Activated CD8-positive, alpha-beta memory T cell treated with anti-CD3 and anti-CD28 coated beads, Interleukin-2, amount 50 U/mL, for 24 hours (primary cell): Measurements from ENCODE around the gene TUBGCP4.
"Not testable (repeated sequence)": the region's sequence is repeated elsewhere in the genome, so short reads cannot be mapped to it uniquely, and the experiment has no call there.

ENCODE experiments used
- DNase-seq: peaks from one replicate; pipeline ENCODE4 v3.0.0-alpha.2; 2020; ENCODE audit errors: extremely low read depth

Gene TUBGCP4, protein sequence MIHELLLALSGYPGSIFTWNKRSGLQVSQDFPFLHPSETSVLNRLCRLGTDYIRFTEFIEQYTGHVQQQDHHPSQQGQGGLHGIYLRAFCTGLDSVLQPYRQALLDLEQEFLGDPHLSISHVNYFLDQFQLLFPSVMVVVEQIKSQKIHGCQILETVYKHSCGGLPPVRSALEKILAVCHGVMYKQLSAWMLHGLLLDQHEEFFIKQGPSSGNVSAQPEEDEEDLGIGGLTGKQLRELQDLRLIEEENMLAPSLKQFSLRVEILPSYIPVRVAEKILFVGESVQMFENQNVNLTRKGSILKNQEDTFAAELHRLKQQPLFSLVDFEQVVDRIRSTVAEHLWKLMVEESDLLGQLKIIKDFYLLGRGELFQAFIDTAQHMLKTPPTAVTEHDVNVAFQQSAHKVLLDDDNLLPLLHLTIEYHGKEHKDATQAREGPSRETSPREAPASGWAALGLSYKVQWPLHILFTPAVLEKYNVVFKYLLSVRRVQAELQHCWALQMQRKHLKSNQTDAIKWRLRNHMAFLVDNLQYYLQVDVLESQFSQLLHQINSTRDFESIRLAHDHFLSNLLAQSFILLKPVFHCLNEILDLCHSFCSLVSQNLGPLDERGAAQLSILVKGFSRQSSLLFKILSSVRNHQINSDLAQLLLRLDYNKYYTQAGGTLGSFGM

GRCh38 chr15:43370975-43371974 lies at the start of gene TUBGCP4, which contains the start of gene ZSCAN29:
TUBGCP4 (plus strand) TSS chr15:43371101; CDS start chr15:43371355, 254 bp downstream.
ZSCAN29 (minus strand) TSS chr15:43371043; CDS start chr15:43369913, 1,130 bp downstream.
- DNase-seq = peak; percentile 44

DNA sequence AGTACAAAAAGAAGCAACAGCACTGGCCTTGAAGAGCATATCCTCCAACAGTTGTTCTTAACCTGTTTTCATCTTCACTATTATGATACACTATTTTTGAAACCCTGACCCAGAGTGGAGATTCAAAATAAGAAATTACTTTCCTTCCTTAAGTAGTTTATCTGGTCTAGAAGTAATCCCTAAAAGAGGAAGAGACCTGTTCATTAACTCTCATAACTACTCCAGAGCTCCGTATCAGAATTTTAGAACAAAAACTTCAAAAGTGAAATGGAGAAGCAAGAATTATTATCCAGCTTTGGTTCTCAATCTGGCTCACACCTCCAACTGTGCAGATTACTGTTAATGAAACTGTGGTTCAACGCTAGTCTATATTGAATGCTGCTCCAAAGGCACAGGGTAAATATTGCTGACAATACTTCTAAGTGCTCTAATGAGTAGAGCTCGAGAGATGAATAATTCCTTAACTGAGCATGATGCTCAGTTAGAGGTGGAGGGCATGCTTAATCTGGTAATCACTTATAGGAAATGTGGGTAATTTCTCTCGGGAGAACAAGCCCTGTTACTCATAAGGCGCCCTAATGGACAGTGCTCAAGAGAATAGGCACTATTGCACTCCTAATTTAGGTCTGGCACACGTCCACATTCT lies 45.7 kb upstream of the TUBGCP4 start:
- no peak for DNase-seq

- DNase-seq = no peak
These were observed 41.5 kb upstream of the TUBGCP4 start for GRCh38 chr15:43329217-43329959.

DNA sequence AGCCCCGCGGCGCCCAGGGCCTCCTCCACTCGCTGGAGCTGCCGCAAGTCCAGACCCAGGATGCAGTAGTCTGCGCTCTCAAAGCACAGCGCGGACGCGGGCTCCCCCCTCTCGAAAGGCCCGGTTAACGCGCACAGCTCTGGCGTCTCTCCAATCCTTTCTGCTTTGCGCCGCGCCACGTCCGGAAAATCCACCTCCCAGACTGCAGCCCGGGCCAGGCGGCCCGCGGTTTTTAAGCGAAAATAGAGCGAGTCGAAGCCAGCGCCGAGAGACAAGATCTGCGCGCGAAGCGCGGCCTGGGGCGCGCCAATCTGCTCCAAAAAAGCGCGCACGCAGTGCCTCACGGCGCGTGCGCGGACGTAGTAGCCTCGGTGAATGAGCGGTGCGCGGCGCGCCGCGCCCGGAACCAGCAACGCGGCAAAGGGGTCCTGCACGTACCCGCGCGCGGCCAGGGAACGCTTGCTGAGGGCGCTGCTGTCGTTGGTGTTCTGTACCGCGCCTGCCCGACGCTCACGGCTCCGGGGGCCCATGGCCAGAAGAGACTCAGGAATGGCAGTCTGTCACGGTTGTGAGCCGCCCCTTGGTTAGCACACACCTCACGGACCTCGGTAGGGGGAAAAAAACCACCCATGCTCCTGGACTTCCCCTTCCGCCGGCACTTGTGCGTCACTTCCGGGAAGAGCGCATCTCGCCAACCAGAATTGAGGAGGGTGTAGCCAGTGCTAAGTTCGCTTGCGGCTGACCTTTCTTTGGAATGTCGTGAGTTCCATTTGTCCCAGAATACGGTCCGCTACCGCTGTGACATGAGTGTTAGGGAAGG lies 40.7 kb upstream of the TUBGCP4 start, which contains the start of gene LCMT2:
TSS of gene LCMT2 (minus strand) at position 614 of the 820 bp plus-strand sequence. CDS start at position 530, 84 bp downstream.
- peak; percentile 81 for DNase-seq

DNA sequence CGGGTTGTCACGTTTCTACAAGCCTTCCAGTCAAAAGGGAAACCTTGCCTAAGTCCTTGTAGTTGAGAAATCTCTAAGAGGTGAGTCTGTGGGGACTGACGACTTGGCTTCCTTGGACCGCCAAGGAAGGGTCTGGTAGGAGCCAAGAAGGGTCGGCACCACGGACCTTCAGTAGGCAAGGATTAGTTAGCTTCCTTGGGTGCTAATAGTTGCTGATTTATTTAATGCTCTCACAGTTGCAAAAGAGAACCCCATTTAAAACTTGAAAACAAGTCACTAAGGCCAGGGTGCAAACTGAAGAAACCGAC lies 40.2 kb upstream of the TUBGCP4 start:
- DNase-seq = no peak

DNA sequence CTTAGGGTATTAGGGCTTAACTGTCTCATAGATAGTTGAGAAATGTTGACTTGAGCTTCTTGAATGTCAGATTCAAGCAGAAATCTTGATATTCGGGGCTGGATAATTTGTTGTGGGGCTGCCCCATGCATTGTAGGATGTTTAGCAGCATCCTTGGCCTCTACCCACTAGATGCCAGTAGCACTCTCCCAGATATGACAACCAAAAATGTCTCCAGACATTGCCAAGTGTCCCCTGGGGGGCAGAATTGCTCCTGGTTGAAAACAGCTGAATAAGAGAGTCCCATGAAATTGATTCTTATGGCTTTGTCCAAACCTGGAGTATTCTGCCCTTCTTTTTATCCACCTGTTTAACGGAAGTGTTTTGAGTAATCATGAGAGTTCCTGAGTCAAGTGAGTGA lies 24.6 kb upstream of the TUBGCP4 start:
- no peak for DNase-seq

- DNase-seq = no peak
These were observed 23.8 kb upstream of the TUBGCP4 start for GRCh38 chr15:43347114-43347513.

DNA sequence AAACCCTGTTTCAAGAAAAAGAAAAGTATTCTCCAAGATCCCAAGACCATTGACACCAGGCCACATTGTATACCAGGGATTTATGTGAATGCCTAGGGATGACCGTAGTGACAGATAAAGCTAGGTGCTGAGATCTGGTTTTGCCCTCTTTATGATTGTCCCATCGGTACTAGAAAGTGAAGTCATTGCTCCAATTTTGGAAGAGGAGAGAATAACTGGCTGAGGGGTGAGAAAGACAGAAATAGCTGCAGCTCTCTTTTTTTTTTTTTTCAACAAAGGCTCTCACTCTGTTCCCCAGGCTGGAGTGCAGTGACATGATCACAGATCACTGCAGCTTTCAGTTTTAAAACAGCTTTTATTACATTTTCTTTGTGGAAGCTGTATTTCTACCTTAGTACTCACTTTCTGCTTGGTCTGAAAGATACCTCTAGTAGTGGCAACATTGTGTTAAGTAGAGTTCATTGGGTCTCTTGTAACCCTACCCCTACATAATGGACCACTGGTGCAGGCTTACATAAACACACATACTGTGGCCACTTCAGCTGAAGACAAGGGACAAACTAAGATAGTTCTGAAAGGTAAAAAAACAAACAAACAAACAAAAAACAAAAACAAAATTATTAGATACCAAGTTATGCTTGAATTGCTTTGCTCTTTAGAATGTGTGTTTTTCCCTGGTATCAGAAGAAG lies 18.1 kb upstream of the TUBGCP4 start:
- DNase-seq = no peak

DNA sequence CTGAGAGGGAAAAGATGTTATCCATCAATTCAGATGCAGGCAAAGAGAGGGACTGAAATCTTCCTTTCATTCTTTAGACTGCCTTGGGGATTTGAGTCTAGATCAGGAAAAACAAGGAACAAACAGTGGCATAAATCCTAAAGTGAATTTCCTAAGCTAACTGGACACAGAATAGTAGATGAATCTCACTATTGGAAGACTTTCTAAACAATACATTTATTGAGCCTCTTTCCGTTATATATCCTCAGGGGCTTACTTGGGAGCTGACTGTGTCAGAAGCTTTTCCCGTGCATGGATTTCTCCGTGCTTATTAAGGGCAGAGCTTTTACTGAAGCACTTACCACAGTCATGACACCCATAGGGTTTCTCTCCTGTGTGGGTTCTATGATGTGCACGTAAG lies 10.1 kb upstream of the TUBGCP4 start:
- DNase-seq = no peak

DNA sequence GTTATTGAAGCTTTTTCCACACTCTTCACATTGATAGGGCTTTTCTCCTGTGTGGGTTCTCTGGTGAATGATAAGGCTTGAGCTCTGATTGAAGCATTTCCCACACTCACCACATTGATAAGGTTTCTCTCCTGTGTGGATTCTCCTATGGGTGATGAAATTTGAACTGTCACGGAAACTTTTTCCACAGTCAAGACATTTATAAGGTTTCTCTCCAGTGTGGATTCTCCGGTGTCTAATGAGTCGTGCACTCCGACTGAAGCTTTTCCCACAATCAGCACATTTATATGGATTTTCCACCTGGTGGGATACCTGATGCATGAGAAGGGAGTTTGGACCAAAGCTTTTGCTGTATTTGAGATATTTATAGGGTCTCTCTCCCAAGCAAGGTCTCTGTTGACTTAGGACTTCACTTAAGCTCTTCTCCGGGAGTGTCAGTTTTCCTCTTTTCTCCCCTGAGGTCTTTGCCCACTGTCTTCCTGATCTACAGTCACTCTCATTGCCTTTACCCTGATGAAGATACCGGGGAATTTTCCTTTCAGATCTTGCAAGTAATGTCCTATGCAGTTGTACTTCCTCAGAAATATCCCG lies 9.5 kb upstream of the TUBGCP4 start:
- DNase-seq = no peak

DNA sequence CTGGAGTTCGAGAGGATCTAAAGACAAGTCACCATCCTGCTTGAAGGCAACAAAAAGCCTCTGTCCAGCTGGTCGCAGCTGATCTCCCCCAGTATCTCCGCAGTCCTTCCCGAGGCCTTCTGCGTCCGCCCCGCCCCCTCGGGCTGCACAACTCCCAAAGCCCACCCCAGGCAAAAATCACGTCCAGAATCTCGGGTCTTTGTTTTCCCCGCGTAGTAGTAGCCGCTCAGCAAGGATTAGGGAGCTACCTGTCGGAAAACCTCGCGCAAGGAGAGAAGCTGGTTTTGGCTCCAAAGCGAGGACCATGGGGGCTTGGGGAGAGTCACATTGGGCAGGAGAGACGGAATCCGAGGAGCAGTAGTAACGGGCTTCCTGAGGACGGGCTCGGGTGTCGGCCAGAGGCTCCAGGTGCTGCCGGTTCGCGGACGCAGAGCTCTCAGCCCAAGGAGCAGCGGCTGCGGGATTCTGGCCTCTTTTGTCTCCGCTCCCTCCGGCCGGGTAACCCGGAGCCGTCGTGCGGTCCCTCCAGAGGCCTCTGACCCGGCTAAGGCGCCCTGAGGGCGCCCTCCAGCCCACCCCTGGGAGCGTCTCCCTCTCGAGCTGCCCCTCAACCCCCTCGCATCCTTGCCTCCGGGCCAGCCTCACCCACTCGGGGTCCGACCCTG lies 459 bp upstream of the TUBGCP4 start:
- no peak for DNase-seq

GRCh38 chr15:43376017-43376705 lies 5.3 kb downstream of the TUBGCP4 start:
- no peak for DNase-seq

GRCh38 chr15:43378601-43379000 lies 7.7 kb downstream of the TUBGCP4 start:
- DNase-seq = no peak

DNA sequence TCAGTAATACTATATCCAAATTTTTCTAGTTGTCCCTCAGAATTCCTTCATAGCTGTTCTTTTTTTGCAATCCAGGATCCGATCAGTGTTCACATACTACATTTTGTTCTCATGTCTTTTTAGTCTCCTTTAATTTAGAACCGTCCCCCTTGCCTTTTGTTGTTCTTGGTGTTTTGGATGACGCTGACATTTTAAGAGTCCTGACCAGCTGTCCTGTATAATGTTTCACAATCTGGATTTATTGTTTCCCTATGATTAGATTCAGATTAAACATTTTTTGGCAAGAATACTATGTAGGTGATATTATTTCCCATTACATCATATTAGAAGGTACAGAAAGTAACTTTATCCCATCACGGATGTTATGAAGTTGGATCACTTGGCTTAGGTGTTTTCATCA lies 11.4 kb downstream of the TUBGCP4 start:
- DNase-seq = no peak

DNA sequence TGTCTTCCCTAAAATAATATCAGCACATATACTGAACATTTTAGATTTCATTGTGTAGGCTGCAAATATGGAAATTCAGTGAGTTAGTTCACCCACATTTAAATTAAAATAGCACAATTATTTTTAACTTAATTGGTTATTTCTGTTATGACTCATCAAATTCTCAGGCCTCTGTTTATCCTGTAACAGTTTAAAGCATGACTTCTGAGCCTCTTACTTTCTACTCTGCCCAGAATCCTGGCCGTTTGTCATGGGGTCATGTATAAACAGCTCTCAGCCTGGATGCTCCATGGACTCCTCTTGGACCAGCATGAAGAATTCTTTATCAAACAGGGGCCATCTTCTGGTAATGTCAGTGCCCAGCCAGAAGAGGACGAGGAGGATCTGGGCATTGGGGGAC lies 12.2 kb downstream of the TUBGCP4 start:
- DNase-seq = no peak

- DNase-seq = no peak
These were observed 19.8 kb downstream of the TUBGCP4 start for GRCh38 chr15:43390723-43391122.

DNA sequence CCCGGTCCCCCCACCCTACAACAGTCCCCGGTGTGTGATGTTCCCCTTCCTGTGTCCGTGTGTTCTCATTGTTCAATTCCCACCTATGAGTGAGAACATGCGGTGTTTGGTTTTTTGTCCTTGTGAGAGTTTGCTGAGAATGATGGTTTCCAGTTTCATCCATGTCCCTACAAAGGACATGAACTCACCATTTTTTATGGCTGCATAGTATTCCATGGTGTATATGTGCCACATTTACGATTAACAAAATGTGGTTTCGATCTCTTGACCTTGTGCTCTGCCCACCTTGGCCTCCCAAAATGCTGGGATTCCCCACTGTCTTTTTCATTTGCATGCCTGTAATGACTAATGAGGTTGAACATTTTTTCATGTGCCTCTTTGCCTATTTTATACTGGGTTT lies 22.7 kb downstream of the TUBGCP4 start:
- DNase-seq = not testable (repeated sequence)

- no peak for DNase-seq
These were observed 31.4 kb downstream of the TUBGCP4 start for GRCh38 chr15:43402255-43402654.
